Body of pancreas (tissue), 4 donors: Measurements from ENCODE around the gene MCAM. TPM values are rescaled to one million over a fixed set of nuclear protein-coding genes. Genes with fewer than 3 reads are reported as not detected.

ENCODE experiments used
- ATAC-seq: fragments of 150-250 bp; one replicate; pipeline ENCODE4 v1.9.1; 2016
- DNase-seq, 4 donors: peaks; one replicate each; pipeline ENCODE4 v3.0.0-alpha.2; 2019
- H3K27ac ChIP-seq, 4 donors: fragments of 200-600 bp; sonication (generic); 1 replicate in 3 of 4; 2 replicates in 1 of 4; pipeline versions ENCODE4 v1.5.1 to v1.6.1; 2016 to 2019; ENCODE audit warnings: mild to moderate bottlenecking in 1 of 4, mixed read lengths in 1 of 4, moderate library complexity in 1 of 4
- H3K27me3 ChIP-seq, 2 donors: fragments of 200-600 bp; sonication (generic); one replicate each; pipeline ENCODE4 v1.6.0; 2016; ENCODE audit warnings: mild to moderate bottlenecking in 1 of 2
- H3K36me3 ChIP-seq, 2 donors: fragments of 200-600 bp; sonication (generic); replicated peaks in 1 of 2; 2 replicates each; pipeline ENCODE4 v1.5.1; 2016; ENCODE audit warnings: low read depth in 2 of 2; ENCODE audit not compliant: insufficient read depth in 1 of 2
- H3K4me1 ChIP-seq: fragments of 200-600 bp; sonication (generic); one replicate; pipeline ENCODE4 v1.6.0; 2016
- H3K4me3 ChIP-seq, 2 donors: fragments of 200-600 bp; sonication (generic); 1 replicate in 1 of 2; 2 replicates in 1 of 2; pipeline ENCODE4 v1.5.1; 2016 to 2019
- H3K9me3 ChIP-seq, 3 donors: fragments of 200-600 bp; sonication (generic); 1 replicate in 2 of 3; 2 replicates in 1 of 3; pipeline ENCODE4 v1.5.1; 2016
- CTCF ChIP-seq, 7 experiments: fragments of 450-650 bp in 4 of 7; fragments of 200-600 bp in 3 of 7; sonication (generic) in 3 of 7; IDR thresholded peaks; one replicate each; pipeline ENCODE4 v1.5.1; 2016 to 2019; ENCODE audit warnings: antibody characterized with exemption in 7 of 7
- POLR2A ChIP-seq, 3 donors: fragments of 450-650 bp; IDR thresholded peaks; one replicate each; pipeline ENCODE4 v1.6.1; 2016; ENCODE audit warnings: antibody characterized with exemption in 3 of 3, mild to moderate bottlenecking in 2 of 3
- WGBS, 2 donors: methylation state at CpG; one replicate each; pipeline ENCODE4 v1.1.5; 2017; 5-methylcytosine and 5-hydroxymethylcytosine counted together
- intact Hi-C: fragments of 100-400 bp; cut with DNase I; formaldehyde crosslinking; loops from one replicate; pipeline ENCODE4 v1.15.1; 2023
- total RNA-seq, 2 donors: library from RNA; depleted of rRNA; stranded (reverse); fragments of >200 nt; gene quantifications; one replicate each; pipeline ENCODE4 v1.1.0, GENCODE V29; 2016

MCAM gene
- total RNA-seq, 2 donors from 2014 or later, result 75.0 to 205 TPM

- H3K4me1 ChIP-seq, result peaks cover 53% of the 10 kb centered on the region
- peak overlapping the region; percentile 55 to 95 (median 82) for H3K27ac ChIP-seq
- H3K4me3 ChIP-seq, result no peak overlapping the region
Measured at GRCh38 chr11:119362741-119363080, 45.8 kb upstream of the MCAM start.

GRCh38 chr11:119361941-119362725 is 45.2 kb upstream of the MCAM start:
- intact Hi-C loops, result no loop called here
- peaks cover 0 to 10% of the 10 kb centered on the region in 2 donors for H3K36me3 ChIP-seq
- peak overlapping the region; percentile 55 to 95 (median 82) for H3K27ac ChIP-seq
- no peak overlapping the region for H3K4me3 ChIP-seq
- H3K4me1 ChIP-seq, result peaks cover 47% of the 10 kb centered on the region
- 45 to 48% methylated on average over 11 of the region's 11 CpGs for WGBS, 2 donors
- TF ChIP-seq POLR2A (IDR thresholded peaks at IDR 0.05) (no peak), CTCF (IDR thresholded peaks at IDR 0.05) (no peak)
- no peaks in the 10 kb centered on the region for H3K27me3 ChIP-seq
- ATAC-seq, result no peak
- DNase-seq, result no peak
- H3K9me3 ChIP-seq, result no peaks in the 10 kb centered on the region

More at GRCh38 chr11:119362741-119363080, 45.8 kb upstream of the MCAM start:
- intact Hi-C loops, result no loop called here
- Histone ChIP-seq H3K27me3 (no peaks in the 10 kb centered on the region), H3K36me3 (peaks cover 0 to 7% of the 10 kb centered on the region in 2 donors), H3K9me3 (no peaks in the 10 kb centered on the region)
- TF ChIP-seq POLR2A (IDR thresholded peaks at IDR 0.05), result no peak
- no peak for TF ChIP-seq CTCF (IDR thresholded peaks at IDR 0.05)
- ATAC-seq, result peak; percentile 2
- WGBS, 2 donors, result 30 to 35% methylated on average over 2 to 5 of the region's 5 CpGs
- no peak for DNase-seq

GRCh38 chr11:119361056-119361787 is 44.3 kb upstream of the MCAM start:
- H3K27ac ChIP-seq, result peak overlapping the region; percentile 55 to 95 (median 82)
- DNase-seq (peak; percentile 73 to 90 (median 84)), ATAC-seq (peak; percentile 69)
- H3K4me3 ChIP-seq, result no peak overlapping the region
- peaks cover 47% of the 10 kb centered on the region for H3K4me1 ChIP-seq
- H3K9me3 ChIP-seq, result no peaks in the 10 kb centered on the region
- WGBS, 2 donors, result 11 to 25% methylated on average over 8 of the region's 8 CpGs
- peaks cover 0 to 10% of the 10 kb centered on the region in 2 donors for H3K36me3 ChIP-seq
- H3K27me3 ChIP-seq, result no peaks in the 10 kb centered on the region
- TF ChIP-seq CTCF (IDR thresholded peaks at IDR 0.05) (no peak), POLR2A (IDR thresholded peaks at IDR 0.05) (peak in 2 of 3 donors; percentile 13 to 20)
- intact Hi-C loops, result no loop called here

GRCh38 chr11:119359365-119360214 is 42.7 kb upstream of the MCAM start:
- WGBS, 2 donors, result 79 to 83% methylated on average over 10 of the region's 10 CpGs
- no peak overlapping the region for H3K27ac ChIP-seq
- ATAC-seq, result no peak

More at GRCh38 chr11:119359365-119360214, 42.7 kb upstream of the MCAM start:
- Histone ChIP-seq H3K27me3 (no peaks in the 10 kb centered on the region), H3K9me3 (no peaks in the 10 kb centered on the region), H3K4me3 (no peak overlapping the region), H3K36me3 (peaks cover 0 to 10% of the 10 kb centered on the region in 2 donors), H3K4me1 (peaks cover 44% of the 10 kb centered on the region)
- no peak for DNase-seq
- intact Hi-C loops, result no loop called here
- no peak for TF ChIP-seq CTCF (IDR thresholded peaks at IDR 0.05)
- no peak for TF ChIP-seq POLR2A (IDR thresholded peaks at IDR 0.05)
